ENCODE results near the gene VPS18.

- no peak for TF ChIP-seq EZH2 (IDR thresholded peaks at IDR 0.05; ENCODE audit: borderline replicate concordance, insufficient read depth, low read length, poor library complexity, severe bottlenecking)
- TF ChIP-seq, protein P1, sequence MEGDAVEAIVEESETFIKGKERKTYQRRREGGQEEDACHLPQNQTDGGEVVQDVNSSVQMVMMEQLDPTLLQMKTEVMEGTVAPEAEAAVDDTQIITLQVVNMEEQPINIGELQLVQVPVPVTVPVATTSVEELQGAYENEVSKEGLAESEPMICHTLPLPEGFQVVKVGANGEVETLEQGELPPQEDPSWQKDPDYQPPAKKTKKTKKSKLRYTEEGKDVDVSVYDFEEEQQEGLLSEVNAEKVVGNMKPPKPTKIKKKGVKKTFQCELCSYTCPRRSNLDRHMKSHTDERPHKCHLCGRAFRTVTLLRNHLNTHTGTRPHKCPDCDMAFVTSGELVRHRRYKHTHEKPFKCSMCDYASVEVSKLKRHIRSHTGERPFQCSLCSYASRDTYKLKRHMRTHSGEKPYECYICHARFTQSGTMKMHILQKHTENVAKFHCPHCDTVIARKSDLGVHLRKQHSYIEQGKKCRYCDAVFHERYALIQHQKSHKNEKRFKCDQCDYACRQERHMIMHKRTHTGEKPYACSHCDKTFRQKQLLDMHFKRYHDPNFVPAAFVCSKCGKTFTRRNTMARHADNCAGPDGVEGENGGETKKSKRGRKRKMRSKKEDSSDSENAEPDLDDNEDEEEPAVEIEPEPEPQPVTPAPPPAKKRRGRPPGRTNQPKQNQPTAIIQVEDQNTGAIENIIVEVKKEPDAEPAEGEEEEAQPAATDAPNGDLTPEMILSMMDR (IDR thresholded peaks at IDR 0.05; ENCODE audit: poor library complexity, severe bottlenecking): no peak
- TF ChIP-seq REST (IDR thresholded peaks at IDR 0.05; ENCODE audit: borderline replicate concordance): no peak
Measured at GRCh38 chr15:40922608-40923005, 28.4 kb downstream of the VPS18 start.

All from neural cell (in vitro differentiated cells).